Measurements from ENCODE around the gene HK3. TPM values are rescaled to one million over a fixed set of nuclear protein-coding genes. Genes with fewer than 3 reads are reported as not detected.

The HK3 gene
- total and polyA plus RNA-seq, 3 experiments from 2014 or later, result 1.3 to 1.5 TPM; not detected in 1

DNA sequence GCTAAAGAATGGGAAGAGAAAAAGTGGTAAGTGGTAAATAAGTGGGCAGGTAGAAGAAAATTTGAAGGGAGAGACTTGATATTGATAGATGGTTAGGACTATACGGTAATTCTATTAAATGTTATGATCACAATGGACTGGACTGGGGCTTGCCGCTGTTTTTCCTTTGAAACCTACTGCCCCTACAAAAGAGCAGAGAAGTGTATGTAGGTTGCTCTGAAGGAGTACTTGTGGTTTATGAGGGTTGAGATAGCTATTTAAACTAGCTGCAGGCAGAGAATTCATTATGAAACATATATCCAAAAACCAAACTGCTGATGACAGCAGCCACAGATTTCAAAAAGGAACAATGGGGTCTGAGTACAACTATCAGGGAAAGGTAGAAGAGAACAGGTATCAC, 16.8 kb upstream of the HK3 start:
- Histone ChIP-seq H3K4me3 (ENCODE audit: low read length) (no peak overlapping the region), H3K9me3 (ENCODE audit: low read length) (no peaks in the 10 kb centered on the region), H3K36me3 (ENCODE audit: insufficient read depth, low read length) (peaks cover 16% of the 10 kb centered on the region), H3K27ac (ENCODE audit: low read depth, low read length) (no peak overlapping the region), H3K4me1 (ENCODE audit: insufficient read depth, low read length) (no peaks in the 10 kb centered on the region), H3K27me3 (ENCODE audit: insufficient read depth, low read length, poor library complexity, severe bottlenecking) (no peaks in the 10 kb centered on the region)
- Mint-ChIP-seq H3K9me3 (no peaks in the 10 kb centered on the region), H3K36me3 (peaks cover 0 to 66% (median 17%) of the 10 kb centered on the region in 3 donors), H3K27me3 (no peaks in the 10 kb centered on the region), H3K4me3 (no peak overlapping the region), H3K27ac (peak overlapping the region in 4 of 8 donors; percentile 3 to 47 (median 13)), H3K4me1 (peaks cover 10 to 18% (median 15%) of the 10 kb centered on the region in 3 donors)
- POLR2A ChIA-PET, result no interaction called here
- CTCF ChIA-PET, result no interaction called here
- no peak for DNase-seq

DNA sequence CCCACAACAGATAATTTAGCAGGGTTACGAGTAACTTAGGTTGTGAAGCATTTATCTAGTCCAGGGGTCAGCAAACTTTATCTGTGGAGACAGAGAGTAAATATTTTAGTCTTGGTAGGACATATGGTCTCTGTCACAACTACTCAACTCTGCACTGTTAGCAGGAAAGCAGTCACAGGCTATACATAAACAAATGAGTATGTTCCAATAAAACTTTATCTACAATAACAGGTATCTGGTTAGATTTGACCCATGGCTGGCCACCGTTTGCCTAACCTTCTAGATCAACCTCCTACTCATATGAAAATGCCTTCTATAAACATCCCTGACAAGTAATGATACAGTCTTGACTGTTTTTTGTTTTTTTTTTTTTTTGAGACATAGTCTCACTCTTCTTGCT, 13.0 kb upstream of the HK3 start:
- ChIA-PET POLR2A (no interaction called here), CTCF (no interaction called here)
- no peak overlapping the region for H3K4me3 Mint-ChIP-seq
- no peak overlapping the region for H3K27ac Mint-ChIP-seq
- no peaks in the 10 kb centered on the region for H3K9me3 Mint-ChIP-seq
- Histone ChIP-seq H3K4me3 (ENCODE audit: low read length) (no peak overlapping the region), H3K27me3 (ENCODE audit: insufficient read depth, low read length, poor library complexity, severe bottlenecking) (no peaks in the 10 kb centered on the region), H3K4me1 (ENCODE audit: insufficient read depth, low read length) (no peaks in the 10 kb centered on the region), H3K9me3 (ENCODE audit: low read length) (no peaks in the 10 kb centered on the region), H3K27ac (ENCODE audit: low read depth, low read length) (no peak overlapping the region), H3K36me3 (ENCODE audit: insufficient read depth, low read length) (peaks cover 18% of the 10 kb centered on the region)
- H3K36me3 Mint-ChIP-seq, result peaks cover 0 to 80% (median 27%) of the 10 kb centered on the region in 3 donors
- peaks cover 5 to 11% (median 10%) of the 10 kb centered on the region in 3 donors for H3K4me1 Mint-ChIP-seq
- H3K27me3 Mint-ChIP-seq, result no peaks in the 10 kb centered on the region
- no peak for DNase-seq

DNA sequence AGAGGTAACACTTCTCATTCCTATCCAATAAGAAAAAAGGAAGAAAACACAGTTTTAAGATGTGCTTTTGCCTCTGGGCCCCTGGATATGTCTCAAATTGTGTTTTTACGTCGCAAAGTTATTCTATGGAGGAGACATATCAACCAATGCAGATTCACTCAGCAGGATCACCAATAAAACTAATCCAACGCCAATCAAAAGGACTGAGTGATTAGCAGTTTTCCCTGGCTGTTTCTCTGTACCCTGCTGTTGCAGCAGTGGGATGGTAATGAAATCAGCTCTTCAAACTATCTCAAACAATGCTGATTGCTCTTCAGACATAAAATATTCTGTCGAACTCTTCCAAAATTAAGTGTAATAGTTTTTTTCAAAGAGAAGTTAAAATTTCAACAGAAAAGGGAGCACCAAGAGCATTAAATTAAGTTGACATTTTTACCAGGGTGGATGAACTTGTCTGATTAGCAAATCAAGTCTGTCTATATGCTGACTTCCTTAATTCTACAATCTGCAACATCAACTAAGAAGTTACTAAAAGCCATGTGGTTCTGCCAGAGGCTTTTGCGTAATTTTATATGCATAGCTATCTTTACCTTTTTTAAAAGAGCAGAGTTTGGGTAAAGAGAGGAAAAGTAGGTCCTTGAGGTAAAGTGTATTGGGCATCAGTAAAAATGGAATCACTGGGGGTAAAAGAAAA, 9.7 kb upstream of the HK3 start:
- no peak for DNase-seq
- no peaks in the 10 kb centered on the region for H3K4me1 ChIP-seq (ENCODE audit: insufficient read depth, low read length)
- Mint-ChIP-seq H3K4me3 (no peak overlapping the region), H3K27ac (peak overlapping the region in 3 of 8 donors; percentile 39 to 85 (median 73)), H3K9me3 (no peaks in the 10 kb centered on the region), H3K4me1 (peaks cover 0 to 1% (median 0%) of the 10 kb centered on the region in 3 donors), H3K27me3 (no peaks in the 10 kb centered on the region), H3K36me3 (peaks cover 0 to 86% (median 47%) of the 10 kb centered on the region in 3 donors)
- POLR2A ChIA-PET, result no interaction called here
- CTCF ChIA-PET, result no interaction called here
- no peak overlapping the region for H3K4me3 ChIP-seq (ENCODE audit: low read length)
- no peaks in the 10 kb centered on the region for H3K9me3 ChIP-seq (ENCODE audit: low read length)
- H3K36me3 ChIP-seq (ENCODE audit: insufficient read depth, low read length), result peaks cover 47% of the 10 kb centered on the region
- no peak overlapping the region for H3K27ac ChIP-seq (ENCODE audit: low read depth, low read length)
- H3K27me3 ChIP-seq (ENCODE audit: insufficient read depth, low read length, poor library complexity, severe bottlenecking), result no peaks in the 10 kb centered on the region

DNA sequence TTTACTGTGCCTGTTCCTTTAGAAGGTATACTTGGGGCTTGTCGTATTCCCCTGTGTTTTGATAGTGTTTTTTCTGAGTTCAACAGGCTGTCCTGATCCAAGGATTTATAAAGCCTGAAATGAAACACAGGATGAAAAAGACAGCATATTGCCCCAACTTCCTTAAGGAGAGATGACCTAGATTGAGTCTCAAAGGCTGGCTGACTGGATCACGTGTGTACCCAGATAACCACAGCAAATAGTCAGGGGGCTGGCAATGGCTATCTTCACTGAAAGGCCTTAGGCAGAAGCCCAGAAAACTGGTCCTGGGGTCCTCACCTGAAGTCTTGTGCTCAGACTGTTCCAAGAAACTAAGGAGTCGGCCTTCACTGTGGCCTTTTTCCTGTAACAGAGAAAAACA, 7.7 kb upstream of the HK3 start:
- H3K4me3 Mint-ChIP-seq, result no peak overlapping the region
- no peak overlapping the region for H3K27ac ChIP-seq (ENCODE audit: low read depth, low read length)
- peaks cover 50% of the 10 kb centered on the region for H3K36me3 ChIP-seq (ENCODE audit: insufficient read depth, low read length)
- H3K36me3 Mint-ChIP-seq, result peaks cover 0 to 85% (median 48%) of the 10 kb centered on the region in 3 donors
- H3K27ac Mint-ChIP-seq, result peak overlapping the region in 1 of 8 donors; percentile 51
- no peaks in the 10 kb centered on the region for H3K4me1 ChIP-seq (ENCODE audit: insufficient read depth, low read length)
- H3K27me3 ChIP-seq (ENCODE audit: insufficient read depth, low read length, poor library complexity, severe bottlenecking), result no peaks in the 10 kb centered on the region
- POLR2A ChIA-PET, result no interaction called here
- no peak for DNase-seq
- peaks cover 0 to under 1% (median 0%) of the 10 kb centered on the region in 3 donors for H3K4me1 Mint-ChIP-seq
- H3K4me3 ChIP-seq (ENCODE audit: low read length), result no peak overlapping the region
- CTCF ChIA-PET, result no interaction called here
- no peaks in the 10 kb centered on the region for H3K9me3 ChIP-seq (ENCODE audit: low read length)
- H3K9me3 Mint-ChIP-seq, result no peaks in the 10 kb centered on the region
- no peaks in the 10 kb centered on the region for H3K27me3 Mint-ChIP-seq

DNA sequence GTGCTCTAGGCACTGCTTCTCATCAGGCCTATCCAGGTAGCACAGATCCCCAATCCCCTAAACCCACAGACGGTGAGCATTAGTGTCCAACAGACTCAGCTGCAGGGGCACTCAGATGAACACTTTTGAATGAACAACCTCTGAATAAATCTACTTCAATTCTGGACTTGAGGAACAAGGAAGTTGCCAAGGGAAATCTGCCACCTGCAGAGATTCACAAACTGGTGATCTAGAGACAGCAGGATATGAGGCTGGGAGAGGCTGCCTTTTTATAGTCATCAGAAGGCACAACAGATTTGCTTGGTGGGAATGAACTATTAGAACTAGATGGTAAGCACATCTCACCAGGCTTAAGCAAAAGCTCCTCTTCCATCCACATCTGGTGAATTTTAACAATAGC, 7.0 kb upstream of the HK3 start:
- CTCF ChIA-PET, result no interaction called here
- Mint-ChIP-seq H3K4me3 (no peak overlapping the region), H3K36me3 (peaks cover 0 to 80% (median 45%) of the 10 kb centered on the region in 3 donors), H3K27me3 (no peaks in the 10 kb centered on the region), H3K27ac (peak overlapping the region in 1 of 8 donors; percentile 38), H3K9me3 (no peaks in the 10 kb centered on the region), H3K4me1 (peaks cover 0 to 1% (median 0%) of the 10 kb centered on the region in 3 donors)
- DNase-seq, result no peak
- no peak overlapping the region for H3K27ac ChIP-seq (ENCODE audit: low read depth, low read length)
- no peaks in the 10 kb centered on the region for H3K9me3 ChIP-seq (ENCODE audit: low read length)
- H3K4me1 ChIP-seq (ENCODE audit: insufficient read depth, low read length), result no peaks in the 10 kb centered on the region
- no peak overlapping the region for H3K4me3 ChIP-seq (ENCODE audit: low read length)
- H3K36me3 ChIP-seq (ENCODE audit: insufficient read depth, low read length), result peaks cover 45% of the 10 kb centered on the region
- no peaks in the 10 kb centered on the region for H3K27me3 ChIP-seq (ENCODE audit: insufficient read depth, low read length, poor library complexity, severe bottlenecking)
- POLR2A ChIA-PET, result no interaction called here

DNA sequence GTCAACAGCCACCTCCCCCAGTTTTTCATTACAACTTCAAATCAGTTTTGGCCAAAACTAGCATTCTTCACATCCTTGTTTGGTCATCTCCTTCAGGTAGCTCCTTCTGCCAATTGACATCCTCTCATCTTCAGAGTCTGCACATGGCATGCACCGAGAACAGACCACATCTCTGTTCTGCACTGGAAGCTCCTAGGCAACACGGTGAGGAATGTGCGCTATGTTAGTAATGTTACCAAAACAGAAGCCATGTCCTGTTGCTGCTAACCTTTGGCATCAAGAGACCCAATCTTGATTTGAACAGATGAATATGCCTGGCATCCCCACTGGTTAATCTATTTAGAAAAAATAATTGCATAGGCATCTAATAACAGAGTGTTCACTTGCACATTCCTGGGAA, 5.1 kb upstream of the HK3 start:
- DNase-seq, result no peak
- H3K27ac ChIP-seq (ENCODE audit: low read depth, low read length), result no peak overlapping the region
- H3K27me3 ChIP-seq (ENCODE audit: insufficient read depth, low read length, poor library complexity, severe bottlenecking), result no peaks in the 10 kb centered on the region
- POLR2A ChIA-PET, result no interaction called here
- no peaks in the 10 kb centered on the region for H3K9me3 ChIP-seq (ENCODE audit: low read length)
- Mint-ChIP-seq H3K9me3 (no peaks in the 10 kb centered on the region), H3K27me3 (no peaks in the 10 kb centered on the region), H3K4me3 (no peak overlapping the region), H3K27ac (peak overlapping the region in 3 of 8 donors; percentile 13 to 23 (median 20)), H3K36me3 (peaks cover 0 to 64% (median 40%) of the 10 kb centered on the region in 3 donors), H3K4me1 (peaks cover 7 to 10% (median 8%) of the 10 kb centered on the region in 3 donors)
- CTCF ChIA-PET, result no interaction called here
- no peaks in the 10 kb centered on the region for H3K4me1 ChIP-seq (ENCODE audit: insufficient read depth, low read length)
- H3K4me3 ChIP-seq (ENCODE audit: low read length), result no peak overlapping the region
- peaks cover 45% of the 10 kb centered on the region for H3K36me3 ChIP-seq (ENCODE audit: insufficient read depth, low read length)

DNA sequence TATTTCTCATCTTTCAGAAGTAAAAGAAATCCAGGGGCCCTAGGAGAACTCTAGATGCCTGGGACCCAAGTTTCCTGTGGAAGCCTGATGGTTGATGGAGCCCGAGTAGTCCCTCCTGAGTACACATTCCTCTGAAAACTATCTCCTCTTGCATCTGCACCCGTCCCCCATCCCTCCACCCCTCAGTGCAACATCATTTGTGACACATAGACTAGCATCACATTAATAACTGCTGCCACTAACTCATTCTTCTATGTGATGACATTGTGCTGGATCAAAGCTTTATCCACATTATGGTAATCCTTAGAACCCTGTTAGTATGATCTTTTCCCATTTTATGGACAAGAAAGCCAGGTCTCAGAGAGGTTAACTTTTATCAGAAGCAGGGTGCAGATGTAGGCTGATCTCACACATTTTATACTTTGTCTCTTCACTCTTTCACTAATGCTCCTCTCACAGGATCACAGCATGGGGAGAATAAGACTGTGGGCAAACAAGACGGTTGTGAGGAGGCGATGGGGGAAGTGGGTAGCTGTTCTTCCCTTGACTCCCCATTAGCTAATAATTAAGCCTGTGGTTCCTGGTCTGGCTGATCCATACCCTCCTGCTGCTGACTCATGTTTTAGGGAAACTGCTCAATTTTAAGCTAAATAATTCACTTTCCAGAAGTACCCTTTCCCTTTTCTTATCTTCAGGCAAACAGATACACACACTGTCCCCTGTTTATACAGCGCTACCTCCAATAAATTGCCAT, 3.9 kb upstream of the HK3 start:
- peaks cover 45% of the 10 kb centered on the region for H3K36me3 ChIP-seq (ENCODE audit: insufficient read depth, low read length)
- Mint-ChIP-seq H3K4me1 (peaks cover 12 to 18% (median 12%) of the 10 kb centered on the region in 3 donors), H3K9me3 (no peaks in the 10 kb centered on the region), H3K4me3 (no peak overlapping the region), H3K36me3 (peaks cover 0 to 54% (median 34%) of the 10 kb centered on the region in 3 donors), H3K27me3 (no peaks in the 10 kb centered on the region), H3K27ac (peak overlapping the region in 3 of 8 donors; percentile 17 to 80 (median 32))
- CTCF ChIA-PET, result no interaction called here
- H3K9me3 ChIP-seq (ENCODE audit: low read length), result no peaks in the 10 kb centered on the region
- H3K27me3 ChIP-seq (ENCODE audit: insufficient read depth, low read length, poor library complexity, severe bottlenecking), result no peaks in the 10 kb centered on the region
- H3K27ac ChIP-seq (ENCODE audit: low read depth, low read length), result no peak overlapping the region
- no peak for DNase-seq
- no peaks in the 10 kb centered on the region for H3K4me1 ChIP-seq (ENCODE audit: insufficient read depth, low read length)
- POLR2A ChIA-PET, result no interaction called here
- no peak overlapping the region for H3K4me3 ChIP-seq (ENCODE audit: low read length)

DNA sequence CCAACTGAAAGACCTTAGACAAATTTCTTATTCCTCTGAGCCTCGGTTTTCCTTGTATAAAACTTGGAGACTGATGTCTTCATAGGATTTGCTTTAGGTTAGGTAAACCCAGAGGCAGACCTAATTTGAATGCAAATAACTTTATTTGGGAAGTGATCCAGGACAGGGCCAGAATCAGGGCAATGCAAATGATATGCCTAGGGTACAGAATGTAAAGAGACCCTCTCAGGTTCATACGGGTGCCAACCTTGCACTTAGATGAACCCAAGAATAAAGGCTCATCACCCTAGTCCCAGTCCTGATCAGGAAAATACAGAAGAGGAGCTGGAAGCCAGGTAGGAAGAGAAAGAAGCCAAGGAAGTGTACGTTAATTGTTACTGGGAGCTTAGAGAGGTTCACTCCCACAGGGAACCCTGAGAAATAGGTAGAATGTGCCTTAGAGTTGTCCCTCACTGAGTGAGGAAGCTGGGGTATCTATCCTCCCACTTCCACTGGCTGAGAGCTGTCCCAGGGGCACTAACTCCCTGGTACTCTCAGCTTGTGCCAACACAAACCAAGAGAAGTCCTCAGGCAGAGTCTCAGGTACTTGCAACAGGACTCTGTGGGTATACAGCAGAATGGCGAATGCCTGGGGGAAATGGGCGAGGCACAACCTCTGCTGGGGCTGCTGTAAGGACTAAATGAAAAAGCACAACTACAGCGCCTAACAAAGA, 3.1 kb upstream of the HK3 start:
- H3K4me1 Mint-ChIP-seq, result peaks cover 12 to 18% (median 12%) of the 10 kb centered on the region in 3 donors

More for the DNA sequence above, 3.1 kb upstream of the HK3 start:
- Histone ChIP-seq H3K36me3 (ENCODE audit: insufficient read depth, low read length) (peaks cover 37% of the 10 kb centered on the region), H3K9me3 (ENCODE audit: low read length) (no peaks in the 10 kb centered on the region), H3K4me3 (ENCODE audit: low read length) (no peak overlapping the region), H3K27ac (ENCODE audit: low read depth, low read length) (no peak overlapping the region), H3K27me3 (ENCODE audit: insufficient read depth, low read length, poor library complexity, severe bottlenecking) (no peaks in the 10 kb centered on the region), H3K4me1 (ENCODE audit: insufficient read depth, low read length) (no peaks in the 10 kb centered on the region)
- Mint-ChIP-seq H3K4me3 (no peak overlapping the region), H3K9me3 (no peaks in the 10 kb centered on the region), H3K27ac (peak overlapping the region in 2 of 8 donors; percentile 43 to 47), H3K36me3 (peaks cover 0 to 45% (median 28%) of the 10 kb centered on the region in 3 donors), H3K27me3 (peaks cover 0 to 3% of the 10 kb centered on the region in 2 donors)
- CTCF ChIA-PET, result no interaction called here
- no peak for DNase-seq
- POLR2A ChIA-PET, result no interaction called here

Measured in CD8-positive, alpha-beta memory T cell (primary cell).